Measurements from ENCODE around the gene MT1E. TPM values are rescaled to one million over a fixed set of nuclear protein-coding genes. Genes with fewer than 3 reads are reported as not detected.
A peak's percentile ranks its signal among the peaks of the same experiment; 100 is the strongest.
"Not testable (repeated sequence)": the region's sequence is repeated elsewhere in the genome, so short reads cannot be mapped to it uniquely, and the experiment has no call there.

The MT1E gene
- total and polyA plus RNA-seq, 7 experiments from 2014 or later: 0.45 to 166 (median 4.0) TPM; not detected in 1

- peaks cover 0 to 4% of the 10 kb centered on the region in 2 donors for H3K27me3 ChIP-seq (ENCODE audit: control insufficient read depth in 2 of 2, insufficient read depth in 2 of 2, low read length in 2 of 2)
- peak overlapping the region; percentile 85 to 95 (median 88) for H3K4me3 Mint-ChIP-seq
Measured at GRCh38 chr16:56662357-56663354, 37.1 kb downstream of the MT1E start.

GRCh38 chr16:56664506-56664905 is 38.9 kb downstream of the MT1E start:
- Mint-ChIP-seq H3K4me3 (peak overlapping the region in 2 of 10 donors; percentile 5 to 16), H3K4me1 (peaks cover 14 to 48% (median 40%) of the 10 kb centered on the region in 7 donors), H3K27me3 (peaks cover 24 to 68% (median 32%) of the 10 kb centered on the region in 5 donors), H3K36me3 (peaks cover 0 to 18% (median 5%) of the 10 kb centered on the region in 5 donors), H3K9me3 (no peaks in the 10 kb centered on the region), H3K27ac (no peak overlapping the region)
- H3K27me3 ChIP-seq (ENCODE audit: control insufficient read depth in 2 of 2, insufficient read depth in 2 of 2, low read length in 2 of 2): peaks cover 0 to 18% of the 10 kb centered on the region in 2 donors
- H3K27ac ChIP-seq (ENCODE audit: low read depth, low read length): no peak overlapping the region
- no peak overlapping the region for H3K4me3 ChIP-seq (ENCODE audit: low read length)
- POLR2A ChIA-PET: interaction anchor here (0.8 to 3.2 kb wide), 4 partner anchors 11 to 145 kb away, joined by 3 to 18 read pairs (median 4); partner anchors contain the start of gene MT1X
- CTCF ChIA-PET: interaction anchor here (0.6 to 0.7 kb wide), 2 partner anchors 19 to 37 kb away, joined by 3 to 4 read pairs; no protein-coding TSS in a partner anchor
- H3K9me3 ChIP-seq (ENCODE audit: control insufficient read depth in 2 of 3, low read length in 3 of 3): no peaks in the 10 kb centered on the region
- H3K4me1 ChIP-seq (ENCODE audit: control insufficient read depth in 2 of 2, insufficient read depth in 2 of 2, low read length in 2 of 2): peaks cover 0 to 4% of the 10 kb centered on the region in 2 donors
- H3K36me3 ChIP-seq (ENCODE audit: control insufficient read depth in 2 of 3, insufficient read depth in 3 of 3, low read length in 3 of 3): no peaks in the 10 kb centered on the region
- ATAC-seq: no peak
- intact Hi-C loops (cut with micrococcal nuclease): loop anchor here in 1 of 2 donors (5.0 kb wide), 1 partner anchor 142 kb away; the partner anchor contains the start of gene BBS2
- no peak for DNase-seq

More at GRCh38 chr16:56662357-56663354, 37.1 kb downstream of the MT1E start:
- Mint-ChIP-seq H3K9me3 (no peaks in the 10 kb centered on the region), H3K36me3 (peaks cover 0 to 18% (median 5%) of the 10 kb centered on the region in 5 donors), H3K4me1 (peaks cover 18 to 54% (median 36%) of the 10 kb centered on the region in 7 donors), H3K27ac (peak overlapping the region; percentile 79 to 94 (median 89)), H3K27me3 (peaks cover 7 to 52% (median 17%) of the 10 kb centered on the region in 5 donors)
- Histone ChIP-seq H3K9me3 (ENCODE audit: control insufficient read depth in 2 of 3, low read length in 3 of 3) (no peaks in the 10 kb centered on the region), H3K4me3 (ENCODE audit: low read length) (peak overlapping the region; percentile 66), H3K4me1 (ENCODE audit: control insufficient read depth in 2 of 2, insufficient read depth in 2 of 2, low read length in 2 of 2) (peaks cover 7 to 12% of the 10 kb centered on the region in 2 donors), H3K27ac (ENCODE audit: low read depth, low read length) (peak overlapping the region; percentile 50), H3K36me3 (ENCODE audit: control insufficient read depth in 2 of 3, insufficient read depth in 3 of 3, low read length in 3 of 3) (no peaks in the 10 kb centered on the region)
- DNase-seq (peak in 2 of 9 donors; percentile 29 to 30), ATAC-seq (peak; percentile 58)
- POLR2A ChIA-PET: interaction anchor here (1.1 to 4.0 kb wide), 7 partner anchors 10 to 143 kb away, joined by 3 to 23 read pairs (median 5); partner anchors contain the start of genes MT1X and MT2A
- intact Hi-C loops (cut with micrococcal nuclease): loop anchor here (1.0 to 5.0 kb wide), 6 partner anchors 12 to 140 kb away; partner anchors contain the start of genes MT2A (in 2 of the 2), BBS2 (in 1 of the 2) and MT1X (in 1 of the 2)
- CTCF ChIA-PET: interaction anchor here (1.0 to 2.2 kb wide), 4 partner anchors 19 to 86 kb away, joined by 3 to 11 read pairs (median 8); no protein-coding TSS in a partner anchor

DNA sequence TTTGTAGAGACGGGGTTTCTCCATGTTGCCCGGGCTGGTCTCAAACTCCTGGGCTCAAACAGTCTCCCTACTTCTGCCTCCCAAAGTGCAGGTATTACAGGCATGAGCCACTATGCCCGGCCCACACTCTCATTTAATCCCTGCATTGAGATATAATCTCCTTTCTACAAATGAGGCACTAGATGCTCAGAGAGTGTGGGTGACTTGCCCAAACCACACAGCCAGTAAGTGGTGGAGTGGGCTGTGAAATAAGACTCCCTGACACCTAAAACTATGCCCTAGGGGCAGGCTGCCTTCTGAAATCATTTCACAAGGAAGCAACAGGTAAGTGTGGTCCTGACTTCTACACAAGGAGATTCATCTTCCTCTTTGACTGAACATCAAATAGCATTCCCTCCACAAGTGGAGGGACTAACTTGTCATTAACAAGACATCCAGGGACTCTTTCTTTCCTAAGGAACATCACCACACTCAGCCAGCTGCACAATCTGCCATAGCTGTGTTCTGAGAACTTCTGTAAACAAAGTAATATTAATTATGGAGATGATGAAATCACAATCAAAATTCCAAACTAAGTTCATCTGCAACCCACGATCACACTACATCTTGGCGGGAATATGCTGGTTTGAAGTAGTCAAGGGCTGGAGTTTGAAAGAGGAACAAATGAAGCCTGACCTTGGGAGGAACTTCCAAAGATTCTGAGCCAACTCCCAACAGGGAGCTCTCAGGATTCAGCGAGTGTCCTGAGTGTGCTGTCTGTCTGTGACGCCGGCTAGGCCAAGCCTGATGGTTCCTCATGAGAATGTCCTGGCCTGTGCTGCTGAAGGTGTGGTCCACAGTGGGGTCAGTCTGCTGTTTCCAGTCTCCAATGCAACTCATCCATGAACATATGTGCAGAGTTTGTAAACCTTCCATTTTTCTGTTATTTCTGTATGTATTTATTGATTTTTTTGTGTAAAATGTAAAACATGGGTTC is 40.0 kb downstream of the MT1E start:
- H3K9me3 Mint-ChIP-seq; H3K4me3 ChIP-seq (ENCODE audit: low read length); H3K4me1 ChIP-seq (ENCODE audit: control insufficient read depth in 2 of 2, insufficient read depth in 2 of 2, low read length in 2 of 2); H3K4me3 Mint-ChIP-seq; H3K27ac ChIP-seq (ENCODE audit: low read depth, low read length); ATAC-seq; intact Hi-C loops (cut with micrococcal nuclease); H3K27ac Mint-ChIP-seq; CTCF ChIA-PET; H3K9me3 ChIP-seq (ENCODE audit: control insufficient read depth in 2 of 3, low read length in 3 of 3); H3K36me3 ChIP-seq (ENCODE audit: control insufficient read depth in 2 of 3, insufficient read depth in 3 of 3, low read length in 3 of 3); DNase-seq: not testable (repeated sequence)
- peaks cover 14 to 49% (median 38%) of the 10 kb centered on the region in 7 donors for H3K4me1 Mint-ChIP-seq
- H3K27me3 ChIP-seq (ENCODE audit: control insufficient read depth in 2 of 2, insufficient read depth in 2 of 2, low read length in 2 of 2): peaks cover 0 to 24% of the 10 kb centered on the region in 2 donors
- peaks cover 0 to 18% (median 5%) of the 10 kb centered on the region in 5 donors for H3K36me3 Mint-ChIP-seq
- H3K27me3 Mint-ChIP-seq: peaks cover 33 to 75% (median 38%) of the 10 kb centered on the region in 5 donors
- POLR2A ChIA-PET: interaction anchor here (1.2 to 1.5 kb wide), 2 partner anchors 10 to 52 kb away, joined by 3 to 4 read pairs; no protein-coding TSS in a partner anchor

- Histone ChIP-seq H3K4me1 (ENCODE audit: control insufficient read depth in 2 of 2, insufficient read depth in 2 of 2, low read length in 2 of 2) (no peaks in the 10 kb centered on the region), H3K27me3 (ENCODE audit: control insufficient read depth in 2 of 2, insufficient read depth in 2 of 2, low read length in 2 of 2) (peaks cover 0 to 25% of the 10 kb centered on the region in 2 donors), H3K36me3 (ENCODE audit: control insufficient read depth in 2 of 3, insufficient read depth in 3 of 3, low read length in 3 of 3) (no peaks in the 10 kb centered on the region), H3K27ac (ENCODE audit: low read depth, low read length) (no peak within 1 kb of the TSS), H3K4me3 (ENCODE audit: low read length) (no peak within 1 kb of the TSS), H3K9me3 (ENCODE audit: control insufficient read depth in 2 of 3, low read length in 3 of 3) (no peaks in the 10 kb centered on the region)
- CTCF ChIA-PET: interaction anchor here (3.1 kb wide), 1 partner anchor 34 kb away, joined by 10 read pairs; no protein-coding TSS in a partner anchor
- Mint-ChIP-seq H3K27ac (peak within 1 kb of the TSS in 2 of 9 donors; percentile 16 to 43), H3K4me1 (peaks cover 0 to 38% (median 24%) of the 10 kb centered on the region in 7 donors), H3K36me3 (peaks cover 0 to 14% (median 5%) of the 10 kb centered on the region in 5 donors), H3K4me3 (peak within 1 kb of the TSS in 9 of 10 donors; percentile 25 to 78 (median 50)), H3K9me3 (no peaks in the 10 kb centered on the region), H3K27me3 (peaks cover 44 to 85% (median 49%) of the 10 kb centered on the region in 5 donors)
- peak; percentile 57 for ATAC-seq
- intact Hi-C loops (cut with micrococcal nuclease): loop anchor here in 1 of 2 donors (1.0 kb wide), 1 partner anchor 14 kb away; the partner anchor contains the start of gene MT1X
- DNase-seq: peak in 1 of 9 donors; percentile 58
- POLR2A ChIA-PET: interaction anchor here (0.8 to 1.5 kb wide), 2 partner anchors 8 to 15 kb away, joined by 3 to 5 read pairs; no protein-coding TSS in a partner anchor
Measured at GRCh38 chr16:56667581-56668571, 42.3 kb downstream of the MT1E start, which contains the start of gene MT1G. Gene MT1G (minus strand): TSS chr16:56668065. CDS start chr16:56667993, 72 bp downstream.
